NCI-H526 (cell line): ENCODE measurements around the gene DISC1.
"Not testable (repeated sequence)": the region's sequence is repeated elsewhere in the genome, so short reads cannot be mapped to it uniquely, and the experiment has no call there.

Source experiments
- DNase-seq, 2 experiments: peaks; one replicate each; lab custom pipeline; 2025; lab: John Stamatoyannopoulos, UW

Gene DISC1

GRCh38 chr1:231931846-231932454 is 305.4 kb downstream of the DISC1 start:
- peak in 1 of 2 experiments; percentile 55 for DNase-seq

GRCh38 chr1:231933711-231934626 is 307.4 kb downstream of the DISC1 start:
- no peak for DNase-seq

- no peak for DNase-seq
These were observed 308.2 kb downstream of the DISC1 start for GRCh38 chr1:231934797-231935196.

GRCh38 chr1:231935856-231936255 is 309.3 kb downstream of the DISC1 start:
- no peak for DNase-seq

DNA sequence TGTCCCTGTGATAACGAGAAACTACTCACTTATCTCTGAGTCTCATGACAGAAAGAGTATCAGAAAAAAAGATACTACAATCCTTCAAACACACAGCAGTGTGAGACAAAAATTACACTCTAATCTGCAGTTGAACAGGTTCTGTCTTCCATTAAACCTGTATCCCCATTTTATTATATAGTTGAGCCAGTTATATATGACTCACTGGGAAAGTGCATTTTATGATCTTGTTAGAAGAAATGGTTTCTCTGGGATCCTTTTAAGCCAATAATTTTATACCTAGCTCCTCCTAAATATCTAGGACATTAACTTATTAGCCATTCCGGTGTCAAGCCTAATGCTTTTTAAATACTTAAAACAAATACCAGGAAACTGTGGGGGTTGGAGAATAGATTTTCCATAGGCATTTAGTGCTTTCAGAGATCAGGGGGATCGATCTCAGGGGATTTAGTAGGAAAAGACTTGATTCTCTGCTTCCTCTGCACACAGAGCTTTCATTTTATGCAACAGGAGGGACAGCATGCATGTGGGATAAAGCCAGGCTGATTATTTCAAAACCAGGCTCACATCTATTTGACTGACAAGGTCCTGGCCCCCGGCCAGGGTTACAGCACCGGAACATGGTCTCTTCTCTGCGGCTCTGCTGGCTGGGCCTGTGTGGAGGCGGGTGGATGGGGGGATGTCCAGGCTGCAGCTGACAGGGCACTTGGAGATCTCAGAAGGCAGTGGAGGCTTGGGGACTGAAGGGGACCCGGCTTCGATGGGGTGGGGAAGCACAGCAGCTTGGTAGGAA is 310.6 kb downstream of the DISC1 start:
- no peak for DNase-seq

DNA sequence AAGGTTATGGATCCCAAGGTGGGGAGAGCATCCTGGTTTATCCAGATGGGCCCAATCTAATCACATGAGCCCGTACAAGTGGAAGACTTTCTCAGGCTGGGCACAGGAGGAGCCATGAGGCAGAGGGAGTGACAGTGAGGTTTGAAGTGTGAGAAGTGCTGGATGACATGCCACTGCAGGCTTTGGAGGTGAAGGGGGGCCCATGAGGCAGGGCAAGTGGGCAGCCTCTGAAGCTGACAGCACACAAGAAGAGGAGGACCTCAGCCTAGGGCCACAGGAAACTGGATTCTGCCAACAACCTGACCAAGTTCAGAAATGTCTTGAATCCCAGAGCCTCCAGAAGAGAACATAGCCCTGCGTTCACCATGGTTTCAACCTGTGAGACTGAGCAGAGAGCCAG is 311.6 kb downstream of the DISC1 start:
- no peak for DNase-seq

- no peak for DNase-seq
These were observed 312.1 kb downstream of the DISC1 start for GRCh38 chr1:231938711-231939110.

GRCh38 chr1:231939118-231939517 is 312.5 kb downstream of the DISC1 start:
- no peak for DNase-seq

- no peak for DNase-seq
These were observed 313.5 kb downstream of the DISC1 start for GRCh38 chr1:231940116-231940515.

DNA sequence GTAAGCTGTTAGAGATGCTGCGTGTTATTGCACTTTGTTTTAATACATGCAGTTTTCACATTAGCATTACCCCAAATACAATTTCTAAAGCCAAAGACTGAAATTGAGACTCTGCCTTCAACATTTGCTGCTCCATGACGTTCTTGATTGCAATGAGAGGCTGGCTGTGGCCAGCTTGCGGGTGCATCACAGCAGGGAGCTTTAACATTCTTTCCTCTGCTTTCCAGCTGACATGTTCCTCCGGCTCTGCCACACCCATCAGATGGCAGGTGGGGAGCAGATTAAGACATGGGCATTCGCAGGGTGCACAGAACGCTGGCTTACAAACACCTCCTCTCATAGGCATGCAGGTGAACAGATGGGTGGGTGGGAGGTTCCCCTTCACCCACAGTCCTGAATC is 314.1 kb downstream of the DISC1 start:
- no peak for DNase-seq

DNA sequence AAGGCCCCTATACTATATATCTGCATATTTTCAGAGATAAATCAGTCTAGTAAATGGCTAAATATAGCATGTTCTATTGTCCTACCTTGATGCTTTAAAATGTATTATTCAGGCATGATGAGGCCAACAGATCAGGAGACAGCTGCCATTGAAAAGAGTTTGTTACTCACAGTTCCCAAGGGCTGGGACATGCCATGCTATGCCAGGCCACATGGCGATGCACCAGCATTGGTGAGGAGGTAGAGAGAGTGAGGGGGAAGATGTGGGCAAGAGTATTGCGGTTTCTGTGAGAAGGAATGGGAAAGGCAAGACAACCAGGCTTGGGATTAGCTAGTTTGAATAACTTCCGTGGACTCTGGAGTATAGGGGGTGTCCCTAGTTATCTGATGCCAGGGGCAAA is 316.5 kb downstream of the DISC1 start:
- no peak for DNase-seq

GRCh38 chr1:231948102-231948501 is 321.5 kb downstream of the DISC1 start:
- DNase-seq, result not testable (repeated sequence)

GRCh38 chr1:231949277-231950091 is 322.9 kb downstream of the DISC1 start:
- DNase-seq, result no peak

DNA sequence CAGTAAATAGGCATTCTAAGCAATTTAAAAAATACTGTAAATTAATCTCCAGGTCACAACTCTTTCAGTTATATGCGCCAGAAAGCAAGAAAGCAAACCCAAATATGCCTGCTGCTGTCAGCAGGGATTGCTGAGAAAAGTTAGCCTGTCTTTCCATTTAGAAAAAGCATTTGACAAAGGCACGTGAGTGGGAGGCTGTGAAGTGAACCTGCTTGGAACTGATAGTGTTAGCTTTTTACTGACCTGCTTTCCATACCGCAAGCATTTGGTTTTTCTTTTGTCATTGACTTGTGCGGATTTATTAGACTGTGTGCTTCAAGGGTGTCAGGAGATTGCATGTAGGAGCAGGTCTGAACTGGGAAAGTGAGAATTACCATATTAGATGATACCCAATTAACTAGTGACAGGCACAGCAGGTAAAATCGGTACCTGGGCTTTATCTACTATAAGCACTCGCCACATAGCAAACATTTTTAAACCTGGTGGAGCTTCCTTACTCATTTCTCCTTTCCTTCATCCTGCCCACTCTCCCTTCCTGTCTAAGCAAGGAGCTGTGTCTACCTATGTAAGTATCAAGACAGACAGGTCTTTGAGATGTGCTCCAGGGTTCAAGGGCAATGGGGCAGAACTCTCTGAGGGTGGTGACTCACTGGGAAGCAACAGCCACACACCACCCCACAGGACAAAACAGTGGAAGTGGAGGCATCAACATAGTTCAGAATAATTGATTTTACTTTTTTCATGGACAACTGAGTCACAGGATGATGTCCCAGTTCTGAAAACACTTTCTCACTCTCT is 323.9 kb downstream of the DISC1 start:
- peak; percentile 25 to 49 for DNase-seq

- DNase-seq, result no peak
These were observed 324.8 kb downstream of the DISC1 start for GRCh38 chr1:231951374-231951773.

DNA sequence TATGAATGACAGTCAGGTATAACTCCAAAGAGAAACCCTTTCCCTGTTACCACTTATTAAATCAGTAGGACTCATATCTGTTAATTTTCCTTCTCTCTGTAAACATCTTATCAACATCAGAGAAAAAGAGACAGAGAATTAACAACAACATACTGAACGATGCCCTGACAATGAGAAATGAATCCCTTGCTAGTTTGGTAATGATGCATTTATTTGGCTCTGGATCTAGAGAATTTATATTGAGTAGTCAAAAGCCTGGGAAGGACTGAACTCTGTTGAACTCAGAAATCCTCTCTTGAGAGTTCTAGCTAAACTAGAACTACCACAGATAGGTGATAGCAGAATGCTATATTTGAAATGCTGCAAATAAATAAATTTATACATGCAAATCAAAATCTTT is 325.6 kb downstream of the DISC1 start:
- no peak for DNase-seq

DNA sequence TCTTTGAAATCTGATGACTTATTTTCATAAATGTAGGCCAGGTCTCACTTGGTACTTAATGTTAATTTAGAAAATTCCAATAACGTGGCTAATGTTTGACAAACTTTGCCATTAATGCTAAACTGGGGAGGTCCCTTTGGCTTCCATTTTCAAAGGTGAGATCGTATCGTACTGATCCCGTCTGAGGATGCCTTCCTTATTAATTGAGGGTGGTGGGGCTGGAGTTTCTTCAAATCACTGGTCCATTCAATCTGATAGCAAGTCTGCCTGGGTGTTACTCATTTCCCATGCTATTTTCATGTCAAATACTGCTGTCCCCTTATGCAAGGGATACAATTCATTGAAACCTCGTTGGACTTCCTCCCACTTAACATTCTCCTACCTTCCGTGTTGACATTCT is 327.1 kb downstream of the DISC1 start:
- no peak for DNase-seq

GRCh38 chr1:231954751-231955150 is 328.2 kb downstream of the DISC1 start:
- no peak for DNase-seq

DNA sequence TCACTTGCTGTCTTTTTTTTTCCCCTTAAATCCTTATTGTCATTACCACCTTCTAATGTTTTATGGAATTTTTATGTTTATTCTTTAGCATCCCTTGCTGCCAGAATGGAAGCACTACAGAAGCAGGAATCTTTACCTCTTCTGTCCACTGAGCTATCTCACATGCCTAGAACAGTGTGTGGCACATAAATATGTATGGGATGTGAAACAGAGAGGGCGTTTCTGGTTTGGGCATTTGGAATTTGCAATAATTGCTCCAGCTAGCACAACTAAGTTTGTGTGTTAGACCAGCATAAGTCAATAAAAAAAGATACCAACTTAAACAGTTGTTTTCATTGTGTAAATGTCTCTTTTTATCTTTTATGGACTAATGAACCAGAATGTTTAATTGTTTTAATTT is 330.8 kb downstream of the DISC1 start:
- DNase-seq, result no peak

GRCh38 chr1:231958448-231958847 is 331.9 kb downstream of the DISC1 start:
- DNase-seq, result no peak
